Breast epithelium (tissue), 4 donors: ENCODE results near the gene SPNS3. TPM values are rescaled to one million over a fixed set of nuclear protein-coding genes. Genes with fewer than 3 reads are reported as not detected.

Source experiments
- DNase-seq, 2 donors: peaks; one replicate each; pipeline ENCODE4 v3.0.0-alpha.2; 2019; ENCODE audit warnings: low spot score in 2 of 2
- H3K27ac ChIP-seq, 2 donors: fragments of 200-600 bp; sonication (generic) in 1 of 2; one replicate each; pipeline ENCODE4 v1.5.1; 2016 to 2019; ENCODE audit warnings: mild to moderate bottlenecking in 1 of 2
- H3K27me3 ChIP-seq, 2 donors: fragments of 200-600 bp; sonication (generic) in 1 of 2; one replicate each; pipeline versions ENCODE4 v1.5.1 to v1.6.0; 2017 to 2019; ENCODE audit warnings: control low read depth in 1 of 2, mild to moderate bottlenecking in 1 of 2
- H3K36me3 ChIP-seq: fragments of 200-600 bp; one replicate; pipeline ENCODE4 v1.5.1; 2019
- H3K4me1 ChIP-seq, 2 donors: fragments of 200-600 bp; sonication (generic); one replicate each; pipeline ENCODE4 v1.5.1; 2016 to 2019; ENCODE audit warnings: control low read depth in 1 of 2
- H3K4me3 ChIP-seq, 3 donors: fragments of 200-600 bp; sonication (generic); 1 replicate in 2 of 3; 2 replicates in 1 of 3; pipeline ENCODE4 v1.5.1; 2016 to 2019; ENCODE audit warnings: mild to moderate bottlenecking in 3 of 3, moderate library complexity in 2 of 3
- H3K9me3 ChIP-seq, 2 donors: fragments of 200-600 bp; sonication (generic) in 1 of 2; one replicate each; pipeline ENCODE4 v1.5.1; 2016 to 2019; ENCODE audit warnings: control low read depth in 1 of 2
- CTCF ChIP-seq, 3 donors: fragments of 450-650 bp; IDR thresholded peaks; one replicate each; pipeline ENCODE4 v1.5.1; 2016 to 2017; ENCODE audit warnings: antibody characterized with exemption in 3 of 3, mild to moderate bottlenecking in 3 of 3, moderate library complexity in 3 of 3
- POLR2A ChIP-seq: fragments of 450-650 bp; IDR thresholded peaks from one replicate; pipeline ENCODE4 v1.6.1; 2016; ENCODE audit warnings: antibody characterized with exemption, mild to moderate bottlenecking, moderate library complexity
- POLR2AphosphoS5 ChIP-seq, 3 donors: sonication (generic); formaldehyde crosslinking; IDR thresholded peaks; one replicate each; pipeline ENCODE4 v1.6.1; 2017; ENCODE audit warnings: antibody characterized with exemption in 3 of 3
- intact Hi-C: fragments of 100-400 bp; cut with DNase I; formaldehyde crosslinking; loops from one replicate; pipeline ENCODE4 v1.15.1; 2023; ENCODE audit warnings: low total_unique reads
- total RNA-seq, 3 donors: library from RNA; depleted of rRNA; stranded (reverse); fragments of >200 nt; gene quantifications; one replicate each; pipeline ENCODE4 v1.1.0, GENCODE V29; 2016

The SPNS3 gene
- total RNA-seq, 3 donors from 2014 or later = 0.15 TPM; not detected in 2

GRCh38 chr17:4475463-4475862 is 41.7 kb downstream of the SPNS3 start:
- DNase-seq = no peak
- Histone ChIP-seq H3K36me3 (no peaks in the 10 kb centered on the region), H3K4me1 (peaks cover 0 to 26% of the 10 kb centered on the region in 2 donors), H3K9me3 (no peaks in the 10 kb centered on the region), H3K4me3 (no peak overlapping the region), H3K27me3 (no peaks in the 10 kb centered on the region), H3K27ac (peak overlapping the region in 1 of 2 donors; percentile 80)
- TF ChIP-seq CTCF (IDR thresholded peaks at IDR 0.05) (no peak), POLR2A (no peak), POLR2AphosphoS5 (IDR thresholded peaks at IDR 0.05) (no peak)
- intact Hi-C loops = no loop called here

- Histone ChIP-seq H3K27ac (peak overlapping the region; percentile 36 to 80), H3K9me3 (no peaks in the 10 kb centered on the region), H3K4me3 (no peak overlapping the region), H3K27me3 (no peaks in the 10 kb centered on the region), H3K4me1 (peaks cover 0 to 31% of the 10 kb centered on the region in 2 donors), H3K36me3 (no peaks in the 10 kb centered on the region)
- intact Hi-C loops = no loop called here
- DNase-seq = no peak
- TF ChIP-seq CTCF (IDR thresholded peaks at IDR 0.05) (no peak), POLR2A (no peak), POLR2AphosphoS5 (IDR thresholded peaks at IDR 0.05) (no peak)
Measured at GRCh38 chr17:4476017-4476416, 42.3 kb downstream of the SPNS3 start.

- peak in 1 of 2 donors; percentile 68 for DNase-seq
- TF ChIP-seq CTCF (IDR thresholded peaks at IDR 0.05) (no peak), POLR2A (no peak)
- Histone ChIP-seq H3K36me3 (no peaks in the 10 kb centered on the region), H3K4me1 (peaks cover 0 to 33% of the 10 kb centered on the region in 2 donors), H3K9me3 (no peaks in the 10 kb centered on the region), H3K4me3 (no peak overlapping the region), H3K27me3 (no peaks in the 10 kb centered on the region), H3K27ac (peak overlapping the region; percentile 36 to 80)
- intact Hi-C loops = no loop called here
Measured at GRCh38 chr17:4476511-4477070, 42.9 kb downstream of the SPNS3 start.

GRCh38 chr17:4477255-4477791 is 43.6 kb downstream of the SPNS3 start:
- H3K4me1 ChIP-seq = peaks cover 0 to 33% of the 10 kb centered on the region in 2 donors
- H3K36me3 ChIP-seq = no peaks in the 10 kb centered on the region
- DNase-seq = no peak
- no peak for TF ChIP-seq POLR2AphosphoS5 (IDR thresholded peaks at IDR 0.05)
- TF ChIP-seq POLR2A = no peak
- no peak for TF ChIP-seq CTCF (IDR thresholded peaks at IDR 0.05)
- intact Hi-C loops = no loop called here
- peak overlapping the region in 1 of 2 donors; percentile 80 for H3K27ac ChIP-seq
- no peak overlapping the region for H3K4me3 ChIP-seq
- H3K9me3 ChIP-seq = no peaks in the 10 kb centered on the region
- H3K27me3 ChIP-seq = no peaks in the 10 kb centered on the region

GRCh38 chr17:4478318-4478830 is 44.6 kb downstream of the SPNS3 start:
- Histone ChIP-seq H3K36me3 (no peaks in the 10 kb centered on the region), H3K27ac (no peak overlapping the region), H3K4me3 (no peak overlapping the region), H3K4me1 (peaks cover 4 to 37% of the 10 kb centered on the region in 2 donors), H3K9me3 (no peaks in the 10 kb centered on the region), H3K27me3 (no peaks in the 10 kb centered on the region)
- DNase-seq = no peak
- intact Hi-C loops = no loop called here
- TF ChIP-seq CTCF (IDR thresholded peaks at IDR 0.05) (no peak), POLR2A (no peak), POLR2AphosphoS5 (IDR thresholded peaks at IDR 0.05) (no peak)
